Measurements from ENCODE around the gene PLXNA2. TPM values are rescaled to one million over a fixed set of nuclear protein-coding genes. Genes with fewer than 3 reads are reported as not detected.

The PLXNA2 gene
- total RNA-seq, 1 donor from 2014 or later = 9.3 TPM

DNA sequence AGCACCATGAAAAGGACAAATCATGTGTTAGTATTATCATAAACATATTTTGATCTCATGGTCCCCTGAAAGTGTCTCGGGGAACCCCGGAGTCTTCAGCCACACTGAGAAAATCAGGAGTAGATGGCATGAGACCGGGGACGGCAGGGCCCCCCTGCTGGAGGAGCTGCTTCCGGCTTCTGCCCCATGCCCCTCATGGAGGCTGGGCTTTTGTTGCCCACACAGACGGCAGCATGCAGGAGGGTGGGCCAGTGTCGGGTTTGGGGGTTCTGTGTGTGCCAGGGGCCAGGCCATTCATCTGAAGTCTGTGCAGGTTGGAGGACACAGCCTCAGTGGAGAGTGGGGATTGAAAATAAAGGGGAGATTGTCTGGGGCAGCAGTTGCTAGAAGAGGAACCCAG, 258.2 kb downstream of the PLXNA2 start:
- peak; percentile 34 for DNase-seq (ENCODE audit: low spot score)

DNA sequence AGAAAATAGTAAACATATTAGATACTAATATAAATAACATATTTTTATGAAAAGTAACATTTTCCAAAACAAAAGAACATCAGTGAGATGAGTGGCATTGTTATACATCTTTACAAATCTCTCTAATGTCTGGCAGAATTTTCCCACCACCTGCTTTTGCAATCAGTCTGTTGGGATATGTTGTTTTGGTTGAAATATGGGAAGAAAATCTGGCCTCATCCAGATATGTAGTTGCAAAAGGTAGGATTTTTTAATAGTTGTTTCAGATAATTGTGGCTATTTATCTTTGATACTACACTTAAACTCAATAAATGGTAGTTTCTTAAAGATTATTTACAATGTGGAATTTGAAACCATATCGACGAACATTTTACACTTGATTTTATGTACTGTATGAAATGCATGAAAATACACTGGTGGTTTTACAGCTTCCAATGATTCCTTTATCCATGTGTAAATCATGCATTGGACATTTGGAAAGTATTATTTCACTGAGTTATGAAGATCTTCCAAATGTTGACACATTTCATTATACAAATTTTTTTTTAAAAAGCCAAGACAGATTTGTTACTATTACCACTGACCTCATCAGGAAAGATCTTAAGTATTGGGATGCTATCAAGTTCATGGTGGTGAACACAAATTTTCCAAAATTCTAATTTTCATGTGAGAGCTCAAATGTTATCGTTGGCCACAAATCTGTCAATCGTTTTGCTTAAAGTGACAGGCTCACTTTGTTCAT, 259.2 kb downstream of the PLXNA2 start:
- no peak for ATAC-seq
- DNase-seq (ENCODE audit: low spot score) = no peak

More for the DNA sequence above, 258.2 kb downstream of the PLXNA2 start:
- no peak for ATAC-seq

- DNase-seq (ENCODE audit: low spot score) = peak; percentile 15
- ATAC-seq = no peak
Measured at GRCh38 chr1:207983044-207983635, 261.0 kb downstream of the PLXNA2 start.

DNA sequence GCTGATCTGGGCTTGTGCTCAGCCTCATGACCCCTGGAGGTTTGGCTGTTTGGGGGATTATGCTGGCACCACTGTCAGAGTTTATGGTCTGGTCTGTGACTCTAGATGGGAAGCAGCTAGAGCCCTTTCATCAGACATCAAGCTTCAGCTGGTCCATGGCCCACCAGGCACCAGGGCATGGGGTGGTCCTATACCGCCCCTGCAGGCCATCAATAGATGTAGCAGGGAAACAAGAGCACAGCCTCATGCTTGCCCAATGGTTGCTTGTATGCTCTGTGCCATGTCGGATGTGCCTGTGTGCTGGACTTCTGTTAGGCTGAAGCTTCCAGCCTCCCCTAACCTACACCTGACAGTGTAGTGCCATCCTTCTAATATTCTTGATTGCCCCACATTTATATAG, 262.2 kb downstream of the PLXNA2 start:
- ATAC-seq (peak; percentile 44), DNase-seq (ENCODE audit: low spot score) (peak; percentile 26)

DNA sequence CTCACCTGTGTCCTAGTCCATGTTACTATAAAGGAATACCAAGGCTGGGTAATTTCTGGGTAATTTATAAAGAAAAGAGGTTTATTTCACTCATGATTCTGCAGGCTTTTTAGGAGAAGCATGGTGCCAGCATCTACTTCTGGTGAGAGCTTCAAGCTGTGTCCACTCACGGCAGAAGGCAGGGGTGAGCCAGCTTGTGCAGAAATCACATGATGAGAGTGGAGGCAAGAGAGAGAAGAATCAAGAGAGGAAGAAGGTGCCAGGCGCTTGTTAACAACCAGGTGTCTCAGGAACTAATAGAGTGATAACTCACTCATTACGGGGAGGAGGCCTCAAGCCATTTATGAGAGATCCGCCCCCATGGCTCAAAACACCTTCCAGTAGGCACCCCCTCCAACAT, 265.7 kb downstream of the PLXNA2 start:
- ATAC-seq (no peak), DNase-seq (ENCODE audit: low spot score) (peak; percentile 18)

GRCh38 chr1:207977876-207978275, 266.3 kb downstream of the PLXNA2 start:
- ATAC-seq = no peak
- DNase-seq (ENCODE audit: low spot score) = no peak

- no peak for DNase-seq (ENCODE audit: low spot score)
- ATAC-seq = no peak
Measured at GRCh38 chr1:207973898-207974568, 270.2 kb downstream of the PLXNA2 start.

DNA sequence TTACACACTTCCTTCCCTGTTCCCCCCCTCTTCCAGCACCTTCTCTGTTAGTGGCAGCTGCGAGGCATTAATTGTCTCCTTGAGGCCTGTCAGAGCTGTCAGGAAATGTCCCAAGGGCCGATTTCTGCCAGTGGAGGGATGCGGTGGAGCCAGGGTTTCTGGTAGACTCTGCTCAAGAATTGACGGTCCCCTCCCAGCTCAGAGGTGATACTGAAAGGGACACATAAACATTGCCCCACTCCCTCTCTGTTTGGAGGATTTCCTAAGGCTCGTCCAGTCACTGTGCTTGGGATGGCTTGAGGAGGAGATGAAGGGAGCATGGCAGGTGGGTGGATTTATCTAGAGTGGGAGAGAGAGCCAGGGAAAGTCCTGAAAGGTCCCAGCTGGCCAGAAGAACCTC, 271.8 kb downstream of the PLXNA2 start:
- DNase-seq (ENCODE audit: low spot score) = no peak
- ATAC-seq = no peak

Data from left lobe of liver (tissue), 2 donors.